Cardiac muscle cell (in vitro differentiated cells and primary cell): ENCODE results near the gene BEND6. TPM values are rescaled to one million over a fixed set of nuclear protein-coding genes. Genes with fewer than 3 reads are reported as not detected.
A peak's percentile ranks its signal among the peaks of the same experiment; 100 is the strongest.

ENCODE experiments used
- DNase-seq, 2 donors: peaks; one replicate each; pipeline versions ENCODE4 v3.0.0 to v3.0.0-alpha.2; 2010 to 2017; ENCODE audit warnings: low read depth in 1 of 2, low spot score in 1 of 2
- H3K27ac ChIP-seq: fragments of 200-600 bp; sonication (generic); 2 replicates; pipeline ENCODE4 v1.5.1; 2016
- H3K27me3 ChIP-seq: fragments of 200-600 bp; sonication (generic); 2 replicates; pipeline ENCODE4 v1.6.0; 2016; ENCODE audit warnings: control low read depth
- H3K36me3 ChIP-seq: fragments of 200-600 bp; sonication (generic); 2 replicates; pipeline ENCODE4 v1.5.1; 2016; ENCODE audit warnings: control low read depth
- H3K4me1 ChIP-seq: fragments of 200-600 bp; sonication (generic); 2 replicates; pipeline ENCODE4 v1.8.1; 2017; ENCODE audit warnings: low read depth, mild to moderate bottlenecking, mixed run types
- H3K4me3 ChIP-seq: fragments of 200-600 bp; sonication (generic); 2 replicates; pipeline ENCODE4 v1.5.1; 2016; ENCODE audit warnings: mild to moderate bottlenecking
- H3K9me3 ChIP-seq: fragments of 200-600 bp; sonication (generic); 2 replicates; pipeline ENCODE4 v1.5.1; 2017; ENCODE audit warnings: low read depth, mild to moderate bottlenecking, control low read depth
- CTCF ChIP-seq: IDR thresholded peaks from 2 replicates; pipeline ENCODE4 v1.5.1; 2012; ENCODE audit warnings: low read depth, mild to moderate bottlenecking, low read length
- polyA plus RNA-seq: library from polyadenylated mRNA; unstranded; fragments of >200 nt; fragmentation: Nextera tagmentation; extraction: Ambion mirVana; gene quantifications from 2 replicates; pipeline ENCODE4 v1.2.1, GENCODE V29; 2016
- total RNA-seq: library from RNA; depleted of rRNA; stranded (reverse); fragments of >200 nt; gene quantifications from 2 replicates; pipeline ENCODE4 v1.2.3, GENCODE V29; 2016

Gene BEND6
- total and polyA plus RNA-seq, 2 experiments from 2014 or later = 0.09 to 0.84 TPM

DNA sequence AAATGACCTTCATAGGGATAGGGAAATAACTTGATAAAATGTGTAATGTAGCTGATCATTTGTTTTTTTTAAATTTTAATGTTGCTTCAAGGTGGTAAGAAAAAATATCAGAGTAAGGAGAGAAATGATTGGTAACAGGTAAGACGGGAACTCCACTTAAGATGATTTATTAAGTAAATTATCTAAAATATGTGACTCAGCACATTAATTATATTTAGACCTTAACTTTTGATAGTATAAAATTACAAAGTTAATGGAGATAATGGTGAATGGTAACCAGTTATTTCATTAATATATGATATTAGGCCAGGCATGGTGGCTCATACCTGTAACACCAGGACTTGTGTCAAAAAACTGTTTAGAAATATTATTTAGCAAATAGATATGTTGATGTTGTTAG, 10.2 kb downstream of the BEND6 start:
- no peaks in the 10 kb centered on the region for H3K4me1 ChIP-seq
- no peak for TF ChIP-seq CTCF
- H3K27ac ChIP-seq = no peak overlapping the region
- DNase-seq = no peak
- no peaks in the 10 kb centered on the region for H3K9me3 ChIP-seq
- H3K36me3 ChIP-seq = no peaks in the 10 kb centered on the region
- H3K27me3 ChIP-seq = no peaks in the 10 kb centered on the region
- H3K4me3 ChIP-seq = no peak overlapping the region

GRCh38 chr6:56970849-56971248, 15.9 kb downstream of the BEND6 start:
- no peak for TF ChIP-seq CTCF
- H3K36me3 ChIP-seq = no peaks in the 10 kb centered on the region
- H3K27me3 ChIP-seq = no peaks in the 10 kb centered on the region
- no peaks in the 10 kb centered on the region for H3K9me3 ChIP-seq
- H3K27ac ChIP-seq = no peak overlapping the region
- DNase-seq = no peak
- H3K4me3 ChIP-seq = no peak overlapping the region
- H3K4me1 ChIP-seq = no peaks in the 10 kb centered on the region

GRCh38 chr6:56977192-56977591, 22.3 kb downstream of the BEND6 start:
- Histone ChIP-seq H3K27ac (no peak overlapping the region), H3K4me3 (no peak overlapping the region), H3K9me3 (no peaks in the 10 kb centered on the region), H3K4me1 (no peaks in the 10 kb centered on the region), H3K36me3 (no peaks in the 10 kb centered on the region), H3K27me3 (no peaks in the 10 kb centered on the region)
- TF ChIP-seq CTCF = no peak
- no peak for DNase-seq

DNA sequence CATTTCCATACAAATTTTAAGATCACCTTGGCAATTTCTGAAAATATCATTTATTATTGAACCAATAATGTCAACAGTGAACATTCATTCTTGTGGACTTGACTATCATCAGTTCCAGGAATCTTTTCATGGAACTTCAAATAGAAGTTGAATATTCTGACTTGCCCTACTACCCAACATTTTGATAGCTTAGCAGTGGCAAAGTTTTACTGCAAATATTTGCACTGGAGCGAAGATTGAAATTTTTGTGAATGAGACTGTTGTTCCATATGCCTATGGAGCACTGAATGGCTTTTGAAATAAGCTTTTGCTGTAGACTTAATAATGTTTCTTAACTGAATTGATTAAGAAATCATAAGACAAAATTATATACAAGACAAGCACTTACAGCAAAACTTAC, 23.6 kb downstream of the BEND6 start:
- no peaks in the 10 kb centered on the region for H3K27me3 ChIP-seq
- no peaks in the 10 kb centered on the region for H3K36me3 ChIP-seq

DNA sequence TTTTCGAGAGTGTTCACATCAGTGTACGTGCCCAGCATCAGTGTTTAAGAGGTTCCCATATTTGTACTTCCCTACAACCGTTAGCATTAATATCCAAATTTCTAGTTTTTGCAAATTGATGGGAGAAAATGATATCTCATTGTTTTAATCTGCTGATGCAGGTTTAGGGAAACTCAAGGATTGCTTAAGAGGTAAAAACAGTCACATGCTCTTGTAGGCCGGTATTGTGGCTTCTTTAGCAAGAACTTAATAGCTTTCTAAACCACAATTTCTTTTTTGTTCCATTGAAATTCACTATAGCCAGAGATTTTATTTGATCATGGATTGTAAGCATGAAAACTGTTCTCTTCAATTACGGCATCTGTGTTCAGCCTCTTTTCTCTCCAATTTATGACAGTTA, 29.5 kb downstream of the BEND6 start:
- Histone ChIP-seq H3K4me1 (no peaks in the 10 kb centered on the region), H3K27me3 (no peaks in the 10 kb centered on the region), H3K27ac (no peak overlapping the region), H3K4me3 (no peak overlapping the region), H3K9me3 (no peaks in the 10 kb centered on the region), H3K36me3 (no peaks in the 10 kb centered on the region)
- DNase-seq = peak in 1 of 2 donors; percentile 51
- no peak for TF ChIP-seq CTCF

More for the DNA sequence above, 23.6 kb downstream of the BEND6 start:
- H3K4me1 ChIP-seq = no peaks in the 10 kb centered on the region
- H3K9me3 ChIP-seq = no peaks in the 10 kb centered on the region
- H3K27ac ChIP-seq = no peak overlapping the region
- no peak for TF ChIP-seq CTCF
- no peak for DNase-seq
- H3K4me3 ChIP-seq = no peak overlapping the region

DNA sequence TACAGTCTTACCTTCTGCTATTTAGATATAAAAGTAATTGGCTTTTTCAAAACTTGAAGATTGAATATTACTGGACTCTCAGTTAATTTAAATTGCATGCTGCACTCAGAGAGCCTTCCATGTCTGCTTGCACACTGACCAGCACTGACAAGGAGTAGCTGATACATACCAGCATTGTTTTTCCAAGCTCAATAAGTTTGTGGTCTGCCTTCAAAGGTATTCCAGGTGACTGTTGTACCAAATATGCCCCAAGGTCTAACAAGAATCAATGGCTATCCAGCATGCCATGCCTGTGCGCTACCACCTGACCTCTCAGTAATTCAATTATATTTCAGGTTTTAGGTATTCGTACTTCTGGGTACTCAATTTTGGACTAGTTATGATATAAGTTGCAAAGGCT, 30.0 kb downstream of the BEND6 start:
- Histone ChIP-seq H3K9me3 (no peaks in the 10 kb centered on the region), H3K4me1 (no peaks in the 10 kb centered on the region), H3K27ac (no peak overlapping the region), H3K27me3 (no peaks in the 10 kb centered on the region), H3K36me3 (no peaks in the 10 kb centered on the region), H3K4me3 (no peak overlapping the region)
- TF ChIP-seq CTCF = no peak
- DNase-seq = no peak
